WI38 (cell line): ENCODE data around the gene PIWIL4.

Experiments used
- H3K4me3 ChIP-seq: 2 replicates; pipeline ENCODE4 v1.5.1; 2011; ENCODE audit warnings: low read depth, mild to moderate bottlenecking, control low read depth, low read length
- TF ChIP-seq, protein P1 (sequence below): IDR thresholded peaks from 2 replicates; pipeline ENCODE4 v1.5.1; 2012; ENCODE audit warnings: low read depth, mild to moderate bottlenecking, control low read depth, low read length

Gene PIWIL4

DNA sequence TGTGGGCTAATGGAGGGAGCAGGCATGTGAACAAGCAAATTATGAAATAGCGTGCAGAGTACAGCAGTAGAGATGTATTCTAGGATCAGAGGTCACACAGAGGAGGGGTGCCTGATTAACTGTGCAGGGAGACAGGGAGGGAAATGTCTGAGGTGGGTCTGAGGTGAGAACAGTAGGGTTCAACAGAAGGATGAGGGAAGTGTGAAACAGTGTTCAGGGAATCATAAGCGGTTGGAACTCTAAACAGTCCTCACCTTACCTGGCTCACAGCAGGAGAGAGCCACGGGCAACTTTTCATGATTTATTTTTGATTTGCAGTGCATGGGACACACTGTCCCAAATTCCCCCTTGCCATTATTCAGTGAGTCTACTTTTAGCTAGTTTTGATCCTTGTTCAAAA, 90.5 kb downstream of the PIWIL4 start:
- no peak overlapping the region for H3K4me3 ChIP-seq
- TF ChIP-seq, protein P1, sequence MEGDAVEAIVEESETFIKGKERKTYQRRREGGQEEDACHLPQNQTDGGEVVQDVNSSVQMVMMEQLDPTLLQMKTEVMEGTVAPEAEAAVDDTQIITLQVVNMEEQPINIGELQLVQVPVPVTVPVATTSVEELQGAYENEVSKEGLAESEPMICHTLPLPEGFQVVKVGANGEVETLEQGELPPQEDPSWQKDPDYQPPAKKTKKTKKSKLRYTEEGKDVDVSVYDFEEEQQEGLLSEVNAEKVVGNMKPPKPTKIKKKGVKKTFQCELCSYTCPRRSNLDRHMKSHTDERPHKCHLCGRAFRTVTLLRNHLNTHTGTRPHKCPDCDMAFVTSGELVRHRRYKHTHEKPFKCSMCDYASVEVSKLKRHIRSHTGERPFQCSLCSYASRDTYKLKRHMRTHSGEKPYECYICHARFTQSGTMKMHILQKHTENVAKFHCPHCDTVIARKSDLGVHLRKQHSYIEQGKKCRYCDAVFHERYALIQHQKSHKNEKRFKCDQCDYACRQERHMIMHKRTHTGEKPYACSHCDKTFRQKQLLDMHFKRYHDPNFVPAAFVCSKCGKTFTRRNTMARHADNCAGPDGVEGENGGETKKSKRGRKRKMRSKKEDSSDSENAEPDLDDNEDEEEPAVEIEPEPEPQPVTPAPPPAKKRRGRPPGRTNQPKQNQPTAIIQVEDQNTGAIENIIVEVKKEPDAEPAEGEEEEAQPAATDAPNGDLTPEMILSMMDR: no peak

DNA sequence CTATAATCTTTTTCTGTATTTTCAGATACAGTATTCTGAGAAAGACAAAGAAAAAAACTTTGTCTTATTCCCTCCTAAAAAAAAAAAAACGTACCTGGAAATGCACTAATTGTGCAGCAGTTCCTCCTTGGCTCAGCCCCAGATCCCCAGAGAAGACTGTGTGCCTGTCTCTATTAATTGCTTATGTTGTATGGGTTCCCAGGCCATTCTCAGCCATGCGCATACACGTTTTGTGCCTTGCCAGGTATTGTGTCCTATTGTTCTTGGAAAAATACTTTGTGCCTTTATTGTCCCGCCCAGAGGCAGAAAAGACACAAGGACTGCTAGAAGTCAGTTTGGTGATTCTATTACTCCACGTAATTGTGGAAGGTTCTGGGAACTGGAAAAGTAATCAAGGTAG, 91.2 kb downstream of the PIWIL4 start:
- TF ChIP-seq, protein P1: no peak
- no peak overlapping the region for H3K4me3 ChIP-seq

DNA sequence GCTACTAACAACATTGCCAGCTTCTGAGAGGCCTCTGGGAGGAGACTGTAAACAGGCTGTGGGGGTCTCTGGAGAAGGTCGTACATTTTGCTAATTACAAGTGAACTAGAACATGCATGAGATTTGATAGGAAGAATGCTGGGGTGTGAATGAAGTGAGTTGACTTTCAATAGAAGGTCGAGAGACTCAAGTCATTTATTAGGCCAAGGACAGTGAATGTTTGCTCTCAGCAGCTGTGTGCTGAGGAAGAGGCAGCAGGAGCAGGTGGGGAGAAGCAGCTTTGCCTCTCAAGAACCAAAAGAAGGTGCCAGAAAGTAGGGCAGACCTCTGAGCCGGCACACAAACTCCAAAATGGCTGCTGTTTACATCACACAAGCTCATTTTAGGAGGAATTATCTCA, 91.7 kb downstream of the PIWIL4 start:
- TF ChIP-seq, protein P1: no peak
- H3K4me3 ChIP-seq: no peak overlapping the region

DNA sequence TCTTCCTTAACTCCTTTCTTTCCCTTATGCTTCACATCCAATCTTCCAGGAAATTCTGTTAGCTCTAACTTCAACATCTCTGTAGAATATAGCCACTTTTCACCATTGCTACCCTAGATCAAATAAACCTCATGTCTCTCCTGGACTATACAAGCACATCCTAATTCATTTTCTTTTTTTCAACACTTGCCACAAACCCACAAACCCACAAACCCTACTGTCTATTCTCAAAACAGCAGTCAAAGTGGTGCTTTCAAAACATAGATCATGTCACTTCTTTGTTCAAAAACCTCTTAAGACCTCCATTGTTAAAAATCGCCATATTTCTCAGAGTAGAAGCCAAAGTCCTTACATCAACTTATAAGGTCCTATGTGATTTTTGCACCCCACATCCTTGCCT, 94.3 kb downstream of the PIWIL4 start:
- TF ChIP-seq, protein P1: no peak

DNA sequence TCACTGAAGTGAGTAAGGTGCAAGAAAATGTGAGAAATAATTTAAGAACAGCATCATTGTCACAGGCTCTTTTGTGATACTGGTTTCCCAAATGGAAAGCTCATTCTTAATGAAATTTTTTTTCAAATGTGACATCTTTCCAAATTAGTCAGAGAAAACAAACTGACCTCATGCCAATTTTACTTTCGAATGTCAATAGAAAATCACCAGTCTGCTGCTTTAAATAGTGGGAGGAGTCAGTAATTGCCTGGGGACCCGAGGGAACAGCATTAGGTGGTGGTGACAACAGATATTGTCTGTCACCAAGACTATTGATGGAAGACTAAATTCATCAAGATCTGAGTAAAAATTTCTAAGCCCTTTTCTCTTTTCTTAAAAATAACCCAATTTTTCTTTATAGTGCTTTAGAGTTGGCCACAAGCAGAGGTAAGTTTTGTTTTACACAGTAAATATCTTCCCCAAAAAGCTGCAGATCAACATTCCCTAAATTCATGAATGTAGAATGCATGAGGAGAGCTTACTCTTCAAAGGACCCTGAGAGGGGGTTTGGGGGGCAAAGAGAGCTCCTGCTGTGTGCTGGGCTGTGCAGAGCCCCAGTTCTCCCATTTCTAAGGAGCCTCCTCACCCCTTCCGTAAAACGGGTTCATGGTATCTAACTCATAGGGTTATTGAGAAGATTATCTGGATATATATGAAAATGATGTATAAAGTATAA, 95.1 kb downstream of the PIWIL4 start:
- TF ChIP-seq, protein P1: no peak
- no peak overlapping the region for H3K4me3 ChIP-seq

More for the DNA sequence above, 94.3 kb downstream of the PIWIL4 start:
- H3K4me3 ChIP-seq: no peak overlapping the region

DNA sequence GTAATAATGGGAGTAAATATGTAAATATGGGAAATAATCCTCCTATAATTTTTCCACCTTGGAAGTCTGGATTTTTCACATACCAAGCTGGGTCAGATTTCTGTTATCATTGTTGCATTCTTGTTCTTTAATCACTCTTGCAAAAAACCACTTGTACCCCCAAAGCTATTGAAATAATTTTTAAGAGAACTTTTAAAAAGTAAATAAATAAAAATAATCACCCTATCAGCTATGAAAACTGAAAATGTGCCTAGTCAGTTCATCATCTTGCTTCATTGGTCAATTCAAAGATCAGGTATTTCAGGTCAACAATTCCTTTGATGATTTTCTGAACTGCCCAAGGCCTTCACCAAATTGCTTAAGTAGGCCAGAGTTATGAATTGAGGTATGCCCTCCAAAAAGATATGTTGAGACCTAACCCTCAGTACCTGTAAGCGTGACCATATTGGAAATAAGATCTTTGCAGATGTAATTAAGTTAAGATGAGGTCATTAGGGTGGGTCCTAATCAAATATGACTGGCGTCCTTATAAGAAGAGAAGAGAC, 95.8 kb downstream of the PIWIL4 start:
- TF ChIP-seq, protein P1: no peak
- no peak overlapping the region for H3K4me3 ChIP-seq

DNA sequence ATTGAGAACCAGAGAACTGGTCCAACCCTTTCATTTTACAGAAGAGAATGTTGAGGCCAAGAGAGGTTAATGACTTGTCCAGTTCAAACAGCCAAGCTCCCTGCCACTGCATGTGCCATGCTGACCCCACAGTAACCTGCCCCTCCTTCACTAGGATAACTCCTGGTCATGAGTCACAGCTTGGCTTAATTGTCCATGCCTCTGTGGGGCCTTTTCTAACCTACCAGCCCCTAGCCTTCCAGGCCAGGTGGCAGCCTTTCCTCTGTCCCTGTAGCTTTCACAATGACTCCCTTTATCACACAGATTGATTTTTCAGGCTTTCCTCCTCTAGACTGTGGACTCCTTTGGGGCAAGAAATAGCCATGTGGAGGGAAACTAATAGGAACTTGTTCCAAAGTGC, 97.2 kb downstream of the PIWIL4 start:
- no peak overlapping the region for H3K4me3 ChIP-seq
- TF ChIP-seq, protein P1: no peak
